HEK293T (cell line): Measurements from ENCODE around the gene LRMDA.

Source experiments
- ARNT ChIP-seq: fragments of 450-650 bp; IDR thresholded peaks from 2 replicates; pipeline ENCODE4 v1.6.1; 2017; ENCODE audit warnings: mild to moderate bottlenecking
- HDGF ChIP-seq: fragments of 450-650 bp; IDR thresholded peaks from 2 replicates; pipeline ENCODE4 v1.6.1; 2017; ENCODE audit warnings: antibody characterized with exemption, borderline replicate concordance
- SP1 ChIP-seq: fragments of 450-650 bp; IDR thresholded peaks from 2 replicates; pipeline ENCODE4 v1.6.1; 2017

GRCh38 chr10:76245951-76246495 lies 814.6 kb downstream of the LRMDA start:
- TF ChIP-seq SP1 (no peak), ARNT (no peak), HDGF (no peak)
